ENCODE measurements around the gene RCE1. TPM values are rescaled to one million over a fixed set of nuclear protein-coding genes. Genes with fewer than 3 reads are reported as not detected.

RCE1 gene
- total RNA-seq, 1 donor, result 18.1 TPM

- Histone ChIP-seq H3K4me1 (ENCODE audit: insufficient read depth, low read length) (no peaks in the 10 kb centered on the region), H3K9me3 (ENCODE audit: low read depth, low read length) (no peaks in the 10 kb centered on the region), H3K27ac (ENCODE audit: low read depth, low read length) (no peak overlapping the region), H3K4me2 (ENCODE audit: insufficient read depth, low read length) (no peak overlapping the region), H3K36me3 (ENCODE audit: insufficient read depth, low read length) (peaks cover 25% of the 10 kb centered on the region), H3K79me2 (ENCODE audit: insufficient read depth, low read length) (peaks cover 9% of the 10 kb centered on the region), H2AFZ (ENCODE audit: low read length) (no peak overlapping the region), H3K4me3 (ENCODE audit: insufficient read depth, low read length) (no peak overlapping the region), H4K20me1 (ENCODE audit: insufficient read depth, low read length) (no peaks in the 10 kb centered on the region), H3K27me3 (ENCODE audit: insufficient read depth, low read length) (no peaks in the 10 kb centered on the region)
- no peak for TF ChIP-seq CTCF (IDR thresholded peaks at IDR 0.05; ENCODE audit: extremely low read depth, low read depth, low read length)
- DNase-seq (ENCODE audit: insufficient read length, low spot score, missing footprints), result peak; percentile 62
These were observed 7.0 kb downstream of the RCE1 start for GRCh38 chr11:66850235-66850587.

- no peaks in the 10 kb centered on the region for H4K20me1 ChIP-seq (ENCODE audit: insufficient read depth, low read length)
- DNase-seq (ENCODE audit: insufficient read length, low spot score, missing footprints), result peak; percentile 83
- H3K4me1 ChIP-seq (ENCODE audit: insufficient read depth, low read length), result peaks cover 4% of the 10 kb centered on the region
- TF ChIP-seq CTCF (IDR thresholded peaks at IDR 0.05; ENCODE audit: extremely low read depth, low read depth, low read length), result no peak
- H3K36me3 ChIP-seq (ENCODE audit: insufficient read depth, low read length), result peaks cover 20% of the 10 kb centered on the region
- no peaks in the 10 kb centered on the region for H3K27me3 ChIP-seq (ENCODE audit: insufficient read depth, low read length)
- H3K9me3 ChIP-seq (ENCODE audit: low read depth, low read length), result no peaks in the 10 kb centered on the region
- H2AFZ ChIP-seq (ENCODE audit: low read length), result no peak overlapping the region
- H3K27ac ChIP-seq (ENCODE audit: low read depth, low read length), result no peak overlapping the region
- H3K4me2 ChIP-seq (ENCODE audit: insufficient read depth, low read length), result no peak overlapping the region
- H3K4me3 ChIP-seq (ENCODE audit: insufficient read depth, low read length), result no peak overlapping the region
- H3K79me2 ChIP-seq (ENCODE audit: insufficient read depth, low read length), result peaks cover 4% of the 10 kb centered on the region
These were observed 7.5 kb downstream of the RCE1 start for GRCh38 chr11:66850588-66851238.

- DNase-seq (ENCODE audit: insufficient read length, low spot score, missing footprints), result peak; percentile 45
- Histone ChIP-seq H3K27ac (ENCODE audit: low read depth, low read length) (no peak overlapping the region), H3K4me1 (ENCODE audit: insufficient read depth, low read length) (peaks cover 6% of the 10 kb centered on the region), H4K20me1 (ENCODE audit: insufficient read depth, low read length) (no peaks in the 10 kb centered on the region), H3K4me2 (ENCODE audit: insufficient read depth, low read length) (no peak overlapping the region), H3K27me3 (ENCODE audit: insufficient read depth, low read length) (no peaks in the 10 kb centered on the region), H3K4me3 (ENCODE audit: insufficient read depth, low read length) (no peak overlapping the region), H2AFZ (ENCODE audit: low read length) (no peak overlapping the region), H3K79me2 (ENCODE audit: insufficient read depth, low read length) (peaks cover 4% of the 10 kb centered on the region), H3K9me3 (ENCODE audit: low read depth, low read length) (no peaks in the 10 kb centered on the region), H3K36me3 (ENCODE audit: insufficient read depth, low read length) (peaks cover 17% of the 10 kb centered on the region)
- TF ChIP-seq CTCF (IDR thresholded peaks at IDR 0.05; ENCODE audit: extremely low read depth, low read depth, low read length), result no peak
These were observed 8.0 kb downstream of the RCE1 start for GRCh38 chr11:66851239-66851596.

GRCh38 chr11:66851698-66852465 is 8.6 kb downstream of the RCE1 start:
- H3K79me2 ChIP-seq (ENCODE audit: insufficient read depth, low read length), result peaks cover 5% of the 10 kb centered on the region
- no peak overlapping the region for H3K4me2 ChIP-seq (ENCODE audit: insufficient read depth, low read length)
- peaks cover 6% of the 10 kb centered on the region for H3K4me1 ChIP-seq (ENCODE audit: insufficient read depth, low read length)
- no peak overlapping the region for H3K4me3 ChIP-seq (ENCODE audit: insufficient read depth, low read length)
- TF ChIP-seq CTCF (IDR thresholded peaks at IDR 0.05; ENCODE audit: extremely low read depth, low read depth, low read length), result no peak
- no peaks in the 10 kb centered on the region for H4K20me1 ChIP-seq (ENCODE audit: insufficient read depth, low read length)
- no peaks in the 10 kb centered on the region for H3K9me3 ChIP-seq (ENCODE audit: low read depth, low read length)
- H3K27ac ChIP-seq (ENCODE audit: low read depth, low read length), result no peak overlapping the region
- H2AFZ ChIP-seq (ENCODE audit: low read length), result no peak overlapping the region
- no peaks in the 10 kb centered on the region for H3K27me3 ChIP-seq (ENCODE audit: insufficient read depth, low read length)
- DNase-seq (ENCODE audit: insufficient read length, low spot score, missing footprints), result peak; percentile 73
- peaks cover 14% of the 10 kb centered on the region for H3K36me3 ChIP-seq (ENCODE audit: insufficient read depth, low read length)
